SK-N-SH (cell line): Measurements from ENCODE around the gene MED27. TPM values are rescaled to one million over a fixed set of nuclear protein-coding genes. Genes with fewer than 3 reads are reported as not detected.

ENCODE experiments used
- CTCF ChIA-PET: fragments of 300-600, 350-600 bp; formaldehyde crosslinking; extraction: SDS; loops from one replicate; lab custom pipeline; 2021; lab: Yijun Ruan, JAX
- POLR2A ChIA-PET: fragments of 350-600 bp; sonication (Branson Sonifier 250); formaldehyde crosslinking; extraction: SDS; loops from one replicate; lab custom pipeline; 2020; ENCODE audit warnings: antibody characterized with exemption, inconsistent platforms; lab: Yijun Ruan, JAX
- DNase-seq: peaks from one replicate; pipeline ENCODE4 v3.0.0; 2012
- H2AFZ ChIP-seq: fragments of 200-600 bp; sonication (generic); 2 replicates; pipeline ENCODE4 v1.8.1; 2016; ENCODE audit warnings: antibody characterized with exemption, mild to moderate bottlenecking, low read depth
- H3F3A ChIP-seq: fragments of 200-600 bp; sonication (generic); replicated peaks from 2 replicates; pipeline ENCODE3; 2016; ENCODE audit warnings: antibody characterized with exemption, mild to moderate bottlenecking; ENCODE audit not compliant: insufficient read depth
- H3K27ac ChIP-seq, 2 experiments: fragments of 200-500 bp in 1 of 2; fragments of 200-600 bp in 1 of 2; sonication (Bioruptor generic) in 1 of 2; sonication (generic), shearing (Covaris generic) in 1 of 2; 2 replicates each; pipeline versions ENCODE4 v1.5.1 to v1.6.1; 2014 to 2016; ENCODE audit warnings: low read depth in 2 of 2, inconsistent platforms in 1 of 2, low read length in 1 of 2, mild to moderate bottlenecking in 1 of 2, mixed read lengths in 1 of 2
- H3K27me3 ChIP-seq: fragments of 200-600 bp; sonication (generic), shearing (Covaris generic); 2 replicates; pipeline ENCODE4 v1.6.1; 2016; ENCODE audit warnings: mixed run types; ENCODE audit not compliant: insufficient read depth
- H3K36me3 ChIP-seq, 2 experiments: fragments of 200-500 bp in 1 of 2; fragments of 200-600 bp in 1 of 2; sonication (Bioruptor generic) in 1 of 2; sonication (generic) in 1 of 2; replicated peaks in 1 of 2; 2 replicates each; pipeline versions ENCODE3 to v1.5.1; 2014 to 2016; ENCODE audit warnings: low read length in 1 of 2, mild to moderate bottlenecking in 1 of 2; ENCODE audit not compliant: insufficient read depth in 2 of 2, control insufficient read depth in 1 of 2
- H3K4me1 ChIP-seq, 2 experiments: fragments of 200-500 bp in 1 of 2; fragments of 200-600 bp in 1 of 2; sonication (Bioruptor generic) in 1 of 2; sonication (generic), shearing (Covaris generic) in 1 of 2; 2 replicates each; pipeline versions ENCODE4 v1.5.1 to v1.6.1; 2014 to 2016; ENCODE audit warnings: low read depth in 1 of 2, low read length in 1 of 2, mixed run types in 1 of 2; ENCODE audit not compliant: insufficient read depth in 2 of 2, control insufficient read depth in 1 of 2
- H3K4me2 ChIP-seq: fragments of 200-600 bp; sonication (generic), shearing (Covaris generic); 2 replicates; pipeline ENCODE4 v1.6.1; 2017; ENCODE audit warnings: mixed run types
- H3K4me3 ChIP-seq, 2 experiments: fragments of 200-500 bp in 1 of 2; fragments of 200-600 bp in 1 of 2; sonication (Bioruptor generic) in 1 of 2; sonication (generic), shearing (Covaris generic) in 1 of 2; 2 replicates each; pipeline versions ENCODE4 v1.5.1 to v1.8.1; 2014 to 2016; ENCODE audit warnings: low read depth in 2 of 2, inconsistent platforms in 1 of 2, low read length in 1 of 2, mild to moderate bottlenecking in 1 of 2, mixed read lengths in 1 of 2, moderate library complexity in 1 of 2
- H3K79me2 ChIP-seq: fragments of 200-600 bp; sonication (generic); 2 replicates; pipeline ENCODE4 v1.8.1; 2017; ENCODE audit warnings: mild to moderate bottlenecking; ENCODE audit not compliant: insufficient read depth
- H3K9ac ChIP-seq: fragments of 200-600 bp; sonication (generic); 2 replicates; pipeline ENCODE4 v1.6.1; 2017; ENCODE audit warnings: mixed run types
- H3K9me2 ChIP-seq: fragments of 200-600 bp; sonication (generic); 2 replicates; pipeline ENCODE4 v1.6.1; 2017; ENCODE audit warnings: mixed run types
- H3K9me3 ChIP-seq: fragments of 200-600 bp; sonication (generic); 2 replicates; pipeline ENCODE4 v1.6.1; 2017; ENCODE audit warnings: mixed run types, mild to moderate bottlenecking, moderate library complexity
- H4K20me1 ChIP-seq: fragments of 200-600 bp; sonication (generic); 2 replicates; pipeline ENCODE4 v1.6.1; 2017; ENCODE audit warnings: mild to moderate bottlenecking, mixed run types; ENCODE audit not compliant: insufficient read depth
- CHD2 ChIP-seq: fragments of 150-350 bp; IDR thresholded peaks from 2 replicates; pipeline ENCODE4 v1.6.1; 2018; ENCODE audit warnings: low read length; ENCODE audit not compliant: partially characterized antibody
- EP300 ChIP-seq, 2 experiments: IDR thresholded peaks; 2 replicates each; pipeline versions ENCODE4 v1.4.0 to v1.6.1; 2012; ENCODE audit warnings: borderline replicate concordance in 1 of 2, low read depth in 1 of 2, low read length in 1 of 2
- FOSL2 ChIP-seq: IDR thresholded peaks from 2 replicates; pipeline ENCODE4 v1.4.0; 2012; ENCODE audit warnings: low read depth, mild to moderate bottlenecking, moderate library complexity, borderline replicate concordance
- FOXM1 ChIP-seq: IDR thresholded peaks from 2 replicates; pipeline ENCODE4 v1.4.0; 2012; ENCODE audit warnings: low read depth, mild to moderate bottlenecking
- GATA2 ChIP-seq: sonication (generic); formaldehyde crosslinking; IDR thresholded peaks from 2 replicates; pipeline ENCODE4 v1.5.0; 2020; ENCODE audit warnings: mild to moderate bottlenecking, missing genetic modification reagents
- MEF2A ChIP-seq: IDR thresholded peaks from 2 replicates; pipeline ENCODE4 v1.4.0; 2012; ENCODE audit warnings: low read depth, borderline replicate concordance
- RAD21 ChIP-seq: IDR thresholded peaks from 2 replicates; pipeline ENCODE4 v1.6.1; 2012; ENCODE audit warnings: mild to moderate bottlenecking, low read length
- RFX5 ChIP-seq: IDR thresholded peaks from 2 replicates; pipeline ENCODE4 v1.6.1; 2012; ENCODE audit warnings: mild to moderate bottlenecking, improper control_type of control experiment, low read length
- SIN3A ChIP-seq: IDR thresholded peaks from 2 replicates; pipeline ENCODE4 v1.6.1; 2012; ENCODE audit warnings: low read depth, mild to moderate bottlenecking, low read length, moderate library complexity, borderline replicate concordance
- WGBS: methylation state at CpG from one replicate; pipeline ENCODE4 v1.1.6; 2017; ENCODE audit warnings: low lambda C conversion rate; 5-methylcytosine and 5-hydroxymethylcytosine counted together
- polyA plus RNA-seq, 3 experiments: library from polyadenylated mRNA; depleted of rRNA; stranded (reverse); fragments of >200 nt; gene quantifications; 2 replicates each; pipeline ENCODE4 v1.2.3, GENCODE V29; 2012
- TF ChIP-seq, protein P1 (sequence below): fragments of 150-350 bp; IDR thresholded peaks from 2 replicates; pipeline ENCODE4 v1.6.1; 2016; ENCODE audit warnings: mild to moderate bottlenecking, low read depth, low read length
- TF ChIP-seq, protein P2 (sequence below): fragments of 150-350 bp; IDR thresholded peaks from 2 replicates; pipeline ENCODE4 v1.6.1; 2017; ENCODE audit warnings: antibody characterized with exemption, low read length, low read depth, borderline replicate concordance
- TF ChIP-seq, protein P3 (sequence below): IDR thresholded peaks from 2 replicates; pipeline ENCODE4 v1.6.1; 2012; ENCODE audit warnings: mild to moderate bottlenecking, low read depth, low read length, moderate library complexity

The MED27 gene
- polyA plus RNA-seq, 1 of the 3 experiments (the other 2 are of a cell fraction), result 35.0 TPM

DNA sequence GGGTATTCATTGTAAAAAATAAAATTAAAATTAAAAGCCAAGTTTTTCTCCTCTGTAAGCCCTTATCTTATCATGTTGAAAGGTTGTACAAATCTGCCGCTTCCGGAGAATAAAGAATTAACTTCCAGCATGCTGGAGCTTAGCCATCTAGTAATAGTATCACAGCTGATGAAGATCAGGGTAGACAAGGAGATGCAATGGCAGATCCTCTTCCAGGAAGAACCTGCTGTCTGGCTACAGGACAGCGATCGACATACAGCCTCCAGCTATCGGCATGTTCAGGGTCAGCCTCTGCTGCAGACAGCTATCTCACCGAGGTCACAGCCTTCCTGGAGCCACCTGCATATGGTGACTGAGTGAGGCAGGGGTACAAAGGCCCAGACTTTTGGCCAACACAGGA, 82.6 kb downstream of the MED27 start (continued):
- TF ChIP-seq, protein P1, sequence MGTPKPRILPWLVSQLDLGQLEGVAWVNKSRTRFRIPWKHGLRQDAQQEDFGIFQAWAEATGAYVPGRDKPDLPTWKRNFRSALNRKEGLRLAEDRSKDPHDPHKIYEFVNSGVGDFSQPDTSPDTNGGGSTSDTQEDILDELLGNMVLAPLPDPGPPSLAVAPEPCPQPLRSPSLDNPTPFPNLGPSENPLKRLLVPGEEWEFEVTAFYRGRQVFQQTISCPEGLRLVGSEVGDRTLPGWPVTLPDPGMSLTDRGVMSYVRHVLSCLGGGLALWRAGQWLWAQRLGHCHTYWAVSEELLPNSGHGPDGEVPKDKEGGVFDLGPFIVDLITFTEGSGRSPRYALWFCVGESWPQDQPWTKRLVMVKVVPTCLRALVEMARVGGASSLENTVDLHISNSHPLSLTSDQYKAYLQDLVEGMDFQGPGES, result no peak
- TF ChIP-seq RAD21 (peak; percentile 37), SIN3A (no peak), FOXM1 (no peak)
- TF ChIP-seq, protein P2, sequence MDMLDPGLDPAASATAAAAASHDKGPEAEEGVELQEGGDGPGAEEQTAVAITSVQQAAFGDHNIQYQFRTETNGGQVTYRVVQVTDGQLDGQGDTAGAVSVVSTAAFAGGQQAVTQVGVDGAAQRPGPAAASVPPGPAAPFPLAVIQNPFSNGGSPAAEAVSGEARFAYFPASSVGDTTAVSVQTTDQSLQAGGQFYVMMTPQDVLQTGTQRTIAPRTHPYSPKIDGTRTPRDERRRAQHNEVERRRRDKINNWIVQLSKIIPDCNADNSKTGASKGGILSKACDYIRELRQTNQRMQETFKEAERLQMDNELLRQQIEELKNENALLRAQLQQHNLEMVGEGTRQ, result no peak
- TF ChIP-seq, all 33 proteins: peak for 10

GRCh38 chr9:131995382-131995781, 84.3 kb downstream of the MED27 start:
- TF ChIP-seq FOSL2 (peak; percentile 35; the same call in 1 of the 2 replicates), MEF2A (no peak), EP300 (IDR thresholded peaks at IDR 0.05; ENCODE audit: borderline replicate concordance in 1 of 2, low read depth in 1 of 2, low read length in 1 of 2) (no peak), RAD21 (no peak), CHD2 (no peak), RFX5 (no peak), GATA2 (no peak)
- TF ChIP-seq, protein P3, sequence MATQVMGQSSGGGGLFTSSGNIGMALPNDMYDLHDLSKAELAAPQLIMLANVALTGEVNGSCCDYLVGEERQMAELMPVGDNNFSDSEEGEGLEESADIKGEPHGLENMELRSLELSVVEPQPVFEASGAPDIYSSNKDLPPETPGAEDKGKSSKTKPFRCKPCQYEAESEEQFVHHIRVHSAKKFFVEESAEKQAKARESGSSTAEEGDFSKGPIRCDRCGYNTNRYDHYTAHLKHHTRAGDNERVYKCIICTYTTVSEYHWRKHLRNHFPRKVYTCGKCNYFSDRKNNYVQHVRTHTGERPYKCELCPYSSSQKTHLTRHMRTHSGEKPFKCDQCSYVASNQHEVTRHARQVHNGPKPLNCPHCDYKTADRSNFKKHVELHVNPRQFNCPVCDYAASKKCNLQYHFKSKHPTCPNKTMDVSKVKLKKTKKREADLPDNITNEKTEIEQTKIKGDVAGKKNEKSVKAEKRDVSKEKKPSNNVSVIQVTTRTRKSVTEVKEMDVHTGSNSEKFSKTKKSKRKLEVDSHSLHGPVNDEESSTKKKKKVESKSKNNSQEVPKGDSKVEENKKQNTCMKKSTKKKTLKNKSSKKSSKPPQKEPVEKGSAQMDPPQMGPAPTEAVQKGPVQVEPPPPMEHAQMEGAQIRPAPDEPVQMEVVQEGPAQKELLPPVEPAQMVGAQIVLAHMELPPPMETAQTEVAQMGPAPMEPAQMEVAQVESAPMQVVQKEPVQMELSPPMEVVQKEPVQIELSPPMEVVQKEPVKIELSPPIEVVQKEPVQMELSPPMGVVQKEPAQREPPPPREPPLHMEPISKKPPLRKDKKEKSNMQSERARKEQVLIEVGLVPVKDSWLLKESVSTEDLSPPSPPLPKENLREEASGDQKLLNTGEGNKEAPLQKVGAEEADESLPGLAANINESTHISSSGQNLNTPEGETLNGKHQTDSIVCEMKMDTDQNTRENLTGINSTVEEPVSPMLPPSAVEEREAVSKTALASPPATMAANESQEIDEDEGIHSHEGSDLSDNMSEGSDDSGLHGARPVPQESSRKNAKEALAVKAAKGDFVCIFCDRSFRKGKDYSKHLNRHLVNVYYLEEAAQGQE, result no peak
- H3K9me2 ChIP-seq, result no peaks in the 10 kb centered on the region
- no peaks in the 10 kb centered on the region; the same call in none of the 2 replicates for H3K79me2 ChIP-seq
- H3K27me3 ChIP-seq, result no peaks in the 10 kb centered on the region
- peaks cover 3% of the 10 kb centered on the region for H3F3A ChIP-seq
- no peak overlapping the region for H2AFZ ChIP-seq
- no peaks in the 10 kb centered on the region for H3K9me3 ChIP-seq
- H3K4me1 ChIP-seq, result peaks cover 0 to 48% of the 10 kb centered on the region in 2 experiments; a peak in 2 of 4 replicates
- H3K27ac ChIP-seq, result no peak overlapping the region
- H3K36me3 ChIP-seq, result peaks cover 0 to 2% of the 10 kb centered on the region in 2 experiments
- no peak overlapping the region for H3K4me3 ChIP-seq
- H4K20me1 ChIP-seq, result peaks cover 9% of the 10 kb centered on the region; the same call in 1 of the 2 replicates
- ChIA-PET POLR2A (no interaction called here), CTCF (interaction anchor here (1.4 to 7.2 kb wide), 4 partner anchors 109 to 241 kb away, joined by 3 to 29 read pairs (median 4); no protein-coding TSS in a partner anchor)
- 87% methylated on average over 2 of the region's 2 CpGs for WGBS
- DNase-seq, result no peak
- no peak overlapping the region for H3K9ac ChIP-seq
- no peak overlapping the region for H3K4me2 ChIP-seq
